ENCODE results near the gene BCKDHB.

GRCh38 chr6:80376411-80376810 lies 269.9 kb downstream of the BCKDHB start:
- TF ChIP-seq, protein P1, sequence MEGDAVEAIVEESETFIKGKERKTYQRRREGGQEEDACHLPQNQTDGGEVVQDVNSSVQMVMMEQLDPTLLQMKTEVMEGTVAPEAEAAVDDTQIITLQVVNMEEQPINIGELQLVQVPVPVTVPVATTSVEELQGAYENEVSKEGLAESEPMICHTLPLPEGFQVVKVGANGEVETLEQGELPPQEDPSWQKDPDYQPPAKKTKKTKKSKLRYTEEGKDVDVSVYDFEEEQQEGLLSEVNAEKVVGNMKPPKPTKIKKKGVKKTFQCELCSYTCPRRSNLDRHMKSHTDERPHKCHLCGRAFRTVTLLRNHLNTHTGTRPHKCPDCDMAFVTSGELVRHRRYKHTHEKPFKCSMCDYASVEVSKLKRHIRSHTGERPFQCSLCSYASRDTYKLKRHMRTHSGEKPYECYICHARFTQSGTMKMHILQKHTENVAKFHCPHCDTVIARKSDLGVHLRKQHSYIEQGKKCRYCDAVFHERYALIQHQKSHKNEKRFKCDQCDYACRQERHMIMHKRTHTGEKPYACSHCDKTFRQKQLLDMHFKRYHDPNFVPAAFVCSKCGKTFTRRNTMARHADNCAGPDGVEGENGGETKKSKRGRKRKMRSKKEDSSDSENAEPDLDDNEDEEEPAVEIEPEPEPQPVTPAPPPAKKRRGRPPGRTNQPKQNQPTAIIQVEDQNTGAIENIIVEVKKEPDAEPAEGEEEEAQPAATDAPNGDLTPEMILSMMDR (IDR thresholded peaks at IDR 0.05) = no peak
- no peak for TF ChIP-seq PBX3 (IDR thresholded peaks at IDR 0.05)
- TF ChIP-seq RAD21 (conservative IDR thresholded peaks at IDR 0.05 in 1 of 2, IDR thresholded peaks at IDR 0.05 in 1 of 2) = no peak
- TF ChIP-seq TP53 (CRISPR knock-in tag; IDR thresholded peaks at IDR 0.05) = no peak
- TF ChIP-seq, protein P2, sequence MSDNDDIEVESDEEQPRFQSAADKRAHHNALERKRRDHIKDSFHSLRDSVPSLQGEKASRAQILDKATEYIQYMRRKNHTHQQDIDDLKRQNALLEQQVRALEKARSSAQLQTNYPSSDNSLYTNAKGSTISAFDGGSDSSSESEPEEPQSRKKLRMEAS (IDR thresholded peaks at IDR 0.05) = no peak

All from A549 (cell line).